Prostate gland (tissue), 2 donors: ENCODE results near the gene PPFIA4.

Source experiments
- POLR2A ChIP-seq: fragments of 450-650 bp; IDR thresholded peaks from one replicate; pipeline ENCODE4 v1.6.1; 2016; ENCODE audit warnings: antibody characterized with exemption, mild to moderate bottlenecking
- TF ChIP-seq, protein P1 (sequence below), 4 experiments: fragments of 200-600 bp in 2 of 4; fragments of 450-650 bp in 2 of 4; sonication (generic) in 2 of 4; IDR thresholded peaks; 1 replicate in 3 of 4; 2 replicates in 1 of 4; pipeline ENCODE4 v1.5.1; 2016 to 2019; ENCODE audit warnings: antibody characterized with exemption in 4 of 4, mild to moderate bottlenecking in 2 of 4, moderate library complexity in 2 of 4

DNA sequence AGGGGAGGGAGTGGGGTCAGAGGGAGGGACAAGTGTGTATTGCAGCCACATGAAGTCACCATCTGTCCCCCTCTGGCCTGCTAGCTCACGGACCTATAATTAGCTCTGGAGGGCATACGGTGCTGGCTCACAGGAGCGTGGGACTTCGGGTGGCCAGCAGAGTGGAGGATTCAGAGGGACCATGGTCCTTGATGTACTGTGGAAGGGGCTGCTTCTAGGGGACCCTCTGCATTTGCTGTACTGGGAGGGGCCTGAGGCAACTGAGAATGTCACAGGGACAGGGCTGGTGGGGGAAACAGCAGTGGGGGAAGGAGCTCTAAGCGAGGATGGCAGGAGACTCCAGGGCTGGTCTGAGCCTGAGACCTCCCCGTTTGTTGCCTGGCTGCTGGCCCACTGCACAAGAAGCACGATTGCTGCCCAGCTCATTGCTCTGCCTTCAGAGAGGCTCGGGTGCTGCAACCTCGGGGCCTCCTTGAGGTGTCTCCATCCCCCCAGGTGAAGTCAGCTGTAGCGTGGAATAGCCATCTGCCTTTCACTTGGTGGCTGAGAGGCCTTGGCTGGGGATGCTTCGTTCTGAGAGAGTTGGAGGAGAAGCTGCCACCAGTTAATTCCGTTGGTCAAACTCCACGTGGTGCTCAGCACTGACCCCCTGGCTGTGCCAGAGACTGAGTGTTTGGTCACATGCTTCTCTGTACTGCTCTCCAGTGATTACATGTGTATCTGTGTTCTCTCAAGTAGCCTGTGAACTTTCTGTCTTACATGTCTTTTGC lies 2.7 kb downstream of the PPFIA4 start:
- TF ChIP-seq, protein P1, sequence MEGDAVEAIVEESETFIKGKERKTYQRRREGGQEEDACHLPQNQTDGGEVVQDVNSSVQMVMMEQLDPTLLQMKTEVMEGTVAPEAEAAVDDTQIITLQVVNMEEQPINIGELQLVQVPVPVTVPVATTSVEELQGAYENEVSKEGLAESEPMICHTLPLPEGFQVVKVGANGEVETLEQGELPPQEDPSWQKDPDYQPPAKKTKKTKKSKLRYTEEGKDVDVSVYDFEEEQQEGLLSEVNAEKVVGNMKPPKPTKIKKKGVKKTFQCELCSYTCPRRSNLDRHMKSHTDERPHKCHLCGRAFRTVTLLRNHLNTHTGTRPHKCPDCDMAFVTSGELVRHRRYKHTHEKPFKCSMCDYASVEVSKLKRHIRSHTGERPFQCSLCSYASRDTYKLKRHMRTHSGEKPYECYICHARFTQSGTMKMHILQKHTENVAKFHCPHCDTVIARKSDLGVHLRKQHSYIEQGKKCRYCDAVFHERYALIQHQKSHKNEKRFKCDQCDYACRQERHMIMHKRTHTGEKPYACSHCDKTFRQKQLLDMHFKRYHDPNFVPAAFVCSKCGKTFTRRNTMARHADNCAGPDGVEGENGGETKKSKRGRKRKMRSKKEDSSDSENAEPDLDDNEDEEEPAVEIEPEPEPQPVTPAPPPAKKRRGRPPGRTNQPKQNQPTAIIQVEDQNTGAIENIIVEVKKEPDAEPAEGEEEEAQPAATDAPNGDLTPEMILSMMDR (IDR thresholded peaks at IDR 0.05), result no peak
- no peak for TF ChIP-seq POLR2A
